ENCODE data around the gene UNC5C. TPM values are rescaled to one million over a fixed set of nuclear protein-coding genes. Genes with fewer than 3 reads are reported as not detected.

UNC5C gene
- total RNA-seq, 4 donors from 2014 or later: 1.2 to 5.0 (median 3.0) TPM

GRCh38 chr4:95314573-95314972 lies 234.2 kb downstream of the UNC5C start:
- Histone ChIP-seq H3K36me3 (no peaks in the 10 kb centered on the region), H3K4me3 (no peak overlapping the region), H3K27ac (no peak overlapping the region), H3K4me1 (peaks cover 0 to 5% (median 0%) of the 10 kb centered on the region in 4 donors), H3K9me3 (no peaks in the 10 kb centered on the region), H3K27me3 (no peaks in the 10 kb centered on the region)
- TF ChIP-seq CTCF (IDR thresholded peaks at IDR 0.05) (no peak), EP300 (IDR thresholded peaks at IDR 0.05) (no peak), POLR2A (IDR thresholded peaks at IDR 0.05) (no peak)
- WGBS, 2 donors: 97 to 98% methylated on average over 1 of the region's 1 CpG
- DNase-seq (ENCODE audit: low spot score in 2 of 2): no peak

GRCh38 chr4:95304898-95305297 lies 243.9 kb downstream of the UNC5C start:
- WGBS, 2 donors: 26 to 45% methylated on average over 1 of the region's 1 CpG
- no peaks in the 10 kb centered on the region for H3K9me3 ChIP-seq

GRCh38 chr4:95300304-95300703 lies 248.5 kb downstream of the UNC5C start:
- no peaks in the 10 kb centered on the region for H3K9me3 ChIP-seq
- TF ChIP-seq POLR2A (IDR thresholded peaks at IDR 0.05): no peak
- TF ChIP-seq EP300 (IDR thresholded peaks at IDR 0.05): no peak
- TF ChIP-seq CTCF (IDR thresholded peaks at IDR 0.05): no peak
- no peaks in the 10 kb centered on the region for H3K36me3 ChIP-seq
- H3K4me1 ChIP-seq: peaks cover 0 to 9% (median 0%) of the 10 kb centered on the region in 4 donors
- DNase-seq (ENCODE audit: low spot score in 2 of 2): no peak
- no peak overlapping the region for H3K27ac ChIP-seq
- no peaks in the 10 kb centered on the region for H3K27me3 ChIP-seq
- 41 to 49% methylated on average over 1 of the region's 1 CpG for WGBS, 2 donors
- H3K4me3 ChIP-seq: no peak overlapping the region

More at GRCh38 chr4:95304898-95305297, 243.9 kb downstream of the UNC5C start:
- TF ChIP-seq CTCF (IDR thresholded peaks at IDR 0.05) (no peak), EP300 (IDR thresholded peaks at IDR 0.05) (no peak), POLR2A (IDR thresholded peaks at IDR 0.05) (no peak)
- no peaks in the 10 kb centered on the region for H3K36me3 ChIP-seq
- H3K27me3 ChIP-seq: no peaks in the 10 kb centered on the region
- H3K27ac ChIP-seq: no peak overlapping the region
- no peak for DNase-seq (ENCODE audit: low spot score in 2 of 2)
- peaks cover 0 to 9% (median 0%) of the 10 kb centered on the region in 4 donors for H3K4me1 ChIP-seq
- no peak overlapping the region for H3K4me3 ChIP-seq

GRCh38 chr4:95296052-95296451 lies 252.7 kb downstream of the UNC5C start:
- H3K27ac ChIP-seq: no peak overlapping the region

GRCh38 chr4:95295157-95295556 lies 253.6 kb downstream of the UNC5C start:
- Histone ChIP-seq H3K9me3 (no peaks in the 10 kb centered on the region), H3K36me3 (no peaks in the 10 kb centered on the region), H3K4me3 (no peak overlapping the region), H3K4me1 (peaks cover 0 to 15% (median 0%) of the 10 kb centered on the region in 4 donors), H3K27ac (no peak overlapping the region), H3K27me3 (no peaks in the 10 kb centered on the region)
- no peak for TF ChIP-seq EP300 (IDR thresholded peaks at IDR 0.05)
- TF ChIP-seq POLR2A (IDR thresholded peaks at IDR 0.05): no peak
- TF ChIP-seq CTCF (IDR thresholded peaks at IDR 0.05): no peak
- WGBS, 2 donors: 55 to 63% methylated on average over 1 of the region's 1 CpG
- no peak for DNase-seq (ENCODE audit: low spot score in 2 of 2)

More at GRCh38 chr4:95296052-95296451, 252.7 kb downstream of the UNC5C start:
- Histone ChIP-seq H3K4me1 (peaks cover 0 to 7% (median 0%) of the 10 kb centered on the region in 4 donors), H3K9me3 (no peaks in the 10 kb centered on the region), H3K4me3 (no peak overlapping the region), H3K36me3 (no peaks in the 10 kb centered on the region), H3K27me3 (no peaks in the 10 kb centered on the region)
- no peak for DNase-seq (ENCODE audit: low spot score in 2 of 2)
- 96 to 98% methylated on average over 2 of the region's 2 CpGs for WGBS, 2 donors
- TF ChIP-seq POLR2A (IDR thresholded peaks at IDR 0.05) (no peak), EP300 (IDR thresholded peaks at IDR 0.05) (no peak), CTCF (IDR thresholded peaks at IDR 0.05) (no peak)

All from tibial nerve (tissue), 4 donors.